IPS DF 6.9 (cell line): ENCODE results near the gene KCNB1.

Source experiments
- DNase-seq: peaks from one replicate; pipeline ENCODE4 v3.0.0-alpha.2; 2013; ENCODE audit warnings: low read depth, low spot score
- H3K27ac ChIP-seq: one replicate; pipeline ENCODE4 v1.5.1; 2013; ENCODE audit warnings: low read length, control low read depth
- H3K27me3 ChIP-seq: 2 replicates; pipeline ENCODE4 v1.6.1; 2013; ENCODE audit warnings: mild to moderate bottlenecking, low read length; ENCODE audit not compliant: control insufficient read depth, insufficient read depth
- H3K36me3 ChIP-seq: 2 replicates; pipeline ENCODE4 v1.6.1; 2013; ENCODE audit warnings: low read length; ENCODE audit not compliant: control insufficient read depth, insufficient read depth
- H3K4me1 ChIP-seq: 2 replicates; pipeline ENCODE4 v1.6.1; 2013; ENCODE audit warnings: low read length; ENCODE audit not compliant: control insufficient read depth, insufficient read depth
- H3K4me3 ChIP-seq: 2 replicates; pipeline ENCODE4 v1.5.1; 2013; ENCODE audit warnings: mild to moderate bottlenecking, low read length
- H3K9me3 ChIP-seq: 2 replicates; pipeline ENCODE4 v1.6.1; 2013; ENCODE audit warnings: low read length, inconsistent platforms; ENCODE audit not compliant: control insufficient read depth, insufficient read depth
- WGBS: extraction: QIAGEN DNeasy Blood & Tissue Kit; methylation state at CpG from one replicate; pipeline ENCODE4 v1.1.7; 2013; ENCODE audit warnings: mixed read lengths, missing lambda C conversion rate; ENCODE audit not compliant: insufficient read length, insufficient coverage; 5-methylcytosine and 5-hydroxymethylcytosine counted together

The KCNB1 gene

GRCh38 chr20:49426873-49427272 is 55.6 kb downstream of the KCNB1 start:
- DNase-seq, result no peak
- WGBS, result no CpG with 5 or more reads among the region's 1 CpG

GRCh38 chr20:49426395-49426794 is 56.1 kb downstream of the KCNB1 start:
- H3K27me3 ChIP-seq, result no peaks in the 10 kb centered on the region
- H3K36me3 ChIP-seq, result no peaks in the 10 kb centered on the region
- no peak overlapping the region for H3K4me3 ChIP-seq
- WGBS, result no CpG with 5 or more reads among the region's 5 CpGs
- no peak for DNase-seq
- H3K4me1 ChIP-seq, result no peaks in the 10 kb centered on the region
- H3K27ac ChIP-seq, result no peak overlapping the region
- H3K9me3 ChIP-seq, result no peaks in the 10 kb centered on the region; the same call in 1 of the 2 replicates

More at GRCh38 chr20:49426873-49427272, 55.6 kb downstream of the KCNB1 start:
- no peak overlapping the region for H3K4me3 ChIP-seq
- H3K27ac ChIP-seq, result no peak overlapping the region
- no peaks in the 10 kb centered on the region; the same call in 1 of the 2 replicates for H3K9me3 ChIP-seq
- H3K4me1 ChIP-seq, result no peaks in the 10 kb centered on the region
- H3K27me3 ChIP-seq, result no peaks in the 10 kb centered on the region
- no peaks in the 10 kb centered on the region for H3K36me3 ChIP-seq

- Histone ChIP-seq H3K36me3 (no peaks in the 10 kb centered on the region), H3K4me3 (no peak overlapping the region), H3K27ac (no peak overlapping the region), H3K9me3 (no peaks in the 10 kb centered on the region), H3K4me1 (no peaks in the 10 kb centered on the region), H3K27me3 (no peaks in the 10 kb centered on the region)
- no peak for DNase-seq
- WGBS, result no CpG with 5 or more reads among the region's 13 CpGs
These were observed 57.9 kb downstream of the KCNB1 start for GRCh38 chr20:49424536-49424935.

- no peaks in the 10 kb centered on the region for H3K27me3 ChIP-seq
- H3K36me3 ChIP-seq, result no peaks in the 10 kb centered on the region
- H3K9me3 ChIP-seq, result no peaks in the 10 kb centered on the region
- H3K27ac ChIP-seq, result no peak overlapping the region
- DNase-seq, result no peak
- no CpG with 5 or more reads among the region's 6 CpGs for WGBS
- no peaks in the 10 kb centered on the region for H3K4me1 ChIP-seq
- H3K4me3 ChIP-seq, result no peak overlapping the region
These were observed 60.3 kb downstream of the KCNB1 start for GRCh38 chr20:49422161-49422560.

- Histone ChIP-seq H3K27me3 (no peaks in the 10 kb centered on the region), H3K36me3 (no peaks in the 10 kb centered on the region), H3K4me3 (no peak overlapping the region), H3K27ac (no peak overlapping the region), H3K9me3 (no peaks in the 10 kb centered on the region), H3K4me1 (no peaks in the 10 kb centered on the region)
- no CpG with 5 or more reads among the region's 6 CpGs for WGBS
- no peak for DNase-seq
These were observed 61.6 kb downstream of the KCNB1 start for GRCh38 chr20:49420811-49421295.

- H3K4me1 ChIP-seq, result no peaks in the 10 kb centered on the region
- H3K27me3 ChIP-seq, result no peaks in the 10 kb centered on the region
These were observed 62.2 kb downstream of the KCNB1 start for GRCh38 chr20:49420292-49420691.

GRCh38 chr20:49419785-49420184 is 62.7 kb downstream of the KCNB1 start:
- H3K9me3 ChIP-seq, result no peaks in the 10 kb centered on the region
- no peak overlapping the region for H3K4me3 ChIP-seq
- no peak for DNase-seq
- H3K36me3 ChIP-seq, result no peaks in the 10 kb centered on the region
- H3K27me3 ChIP-seq, result no peaks in the 10 kb centered on the region
- H3K27ac ChIP-seq, result no peak overlapping the region
- WGBS, result no CpG with 5 or more reads among the region's 1 CpG
- H3K4me1 ChIP-seq, result no peaks in the 10 kb centered on the region

More at GRCh38 chr20:49420292-49420691, 62.2 kb downstream of the KCNB1 start:
- no CpG with 5 or more reads among the region's 1 CpG for WGBS
- Histone ChIP-seq H3K9me3 (no peaks in the 10 kb centered on the region), H3K27ac (no peak overlapping the region), H3K36me3 (no peaks in the 10 kb centered on the region), H3K4me3 (no peak overlapping the region)
- DNase-seq, result no peak

- Histone ChIP-seq H3K9me3 (no peaks in the 10 kb centered on the region), H3K4me1 (no peaks in the 10 kb centered on the region), H3K27ac (no peak overlapping the region), H3K4me3 (no peak overlapping the region), H3K36me3 (no peaks in the 10 kb centered on the region), H3K27me3 (no peaks in the 10 kb centered on the region)
- DNase-seq, result no peak
- no CpG with 5 or more reads among the region's 7 CpGs for WGBS
These were observed 63.7 kb downstream of the KCNB1 start for GRCh38 chr20:49418809-49419208.

- H3K27ac ChIP-seq, result no peak overlapping the region
- no peaks in the 10 kb centered on the region for H3K4me1 ChIP-seq
- no peak overlapping the region for H3K4me3 ChIP-seq
- no peaks in the 10 kb centered on the region for H3K9me3 ChIP-seq
- no peaks in the 10 kb centered on the region for H3K27me3 ChIP-seq
- no peak for DNase-seq
- WGBS, result no CpG with 5 or more reads among the region's 9 CpGs
- H3K36me3 ChIP-seq, result no peaks in the 10 kb centered on the region
These were observed 64.5 kb downstream of the KCNB1 start for GRCh38 chr20:49417843-49418555.

- Histone ChIP-seq H3K4me3 (no peak overlapping the region), H3K36me3 (no peaks in the 10 kb centered on the region), H3K4me1 (no peaks in the 10 kb centered on the region), H3K27ac (no peak overlapping the region), H3K9me3 (no peaks in the 10 kb centered on the region), H3K27me3 (no peaks in the 10 kb centered on the region)
- no peak for DNase-seq
- no CpG with 5 or more reads among the region's 8 CpGs for WGBS
These were observed 66.8 kb downstream of the KCNB1 start for GRCh38 chr20:49415668-49416044.
